Mucosa of rectum (tissue), 2 donors: Measurements from ENCODE around the gene MPP7.

ENCODE experiments used
- H3K27ac ChIP-seq, 2 donors: one replicate each; pipeline ENCODE4 v1.7.0; 2013; ENCODE audit warnings: inconsistent platforms in 2 of 2, low read depth in 2 of 2, low read length in 2 of 2
- H3K27me3 ChIP-seq, 2 donors: one replicate each; pipeline ENCODE4 v1.7.0; 2013; ENCODE audit warnings: low read length in 2 of 2; ENCODE audit not compliant: control insufficient read depth in 2 of 2, insufficient read depth in 2 of 2
- H3K36me3 ChIP-seq, 2 donors: one replicate each; pipeline ENCODE4 v1.7.0; 2013; ENCODE audit warnings: low read length in 2 of 2; ENCODE audit not compliant: control insufficient read depth in 2 of 2, insufficient read depth in 2 of 2
- H3K4me1 ChIP-seq, 2 donors: one replicate each; pipeline ENCODE4 v1.7.0; 2013; ENCODE audit warnings: low read length in 2 of 2, mild to moderate bottlenecking in 1 of 2; ENCODE audit not compliant: control insufficient read depth in 2 of 2, insufficient read depth in 2 of 2
- H3K4me3 ChIP-seq, 2 donors: one replicate each; pipeline ENCODE4 v1.7.0; 2013; ENCODE audit warnings: low read length in 2 of 2
- H3K9ac ChIP-seq, 2 donors: one replicate each; pipeline ENCODE4 v1.7.0; 2013; ENCODE audit warnings: low read length in 2 of 2, low read depth in 1 of 2, mild to moderate bottlenecking in 1 of 2
- H3K9me3 ChIP-seq, 2 donors: one replicate each; pipeline ENCODE4 v1.7.0; 2013; ENCODE audit warnings: low read length in 2 of 2; ENCODE audit not compliant: control insufficient read depth in 2 of 2
- donor health status: healthy.
- donor health status: Normal muscosa, but diverticular disease.

MPP7 gene

GRCh38 chr10:28294169-28294532, 8.7 kb downstream of the MPP7 start:
- Histone ChIP-seq H3K36me3 (no peaks in the 10 kb centered on the region), H3K4me1 (no peaks in the 10 kb centered on the region), H3K27ac (no peak overlapping the region)

GRCh38 chr10:28293236-28294168, 9.4 kb downstream of the MPP7 start:
- no peak overlapping the region for H3K9ac ChIP-seq
- no peaks in the 10 kb centered on the region for H3K27me3 ChIP-seq
- H3K9me3 ChIP-seq, result no peaks in the 10 kb centered on the region
- H3K36me3 ChIP-seq, result no peaks in the 10 kb centered on the region
- H3K4me3 ChIP-seq, result no peak overlapping the region
- H3K27ac ChIP-seq, result no peak overlapping the region
- H3K4me1 ChIP-seq, result no peaks in the 10 kb centered on the region

More at GRCh38 chr10:28294169-28294532, 8.7 kb downstream of the MPP7 start:
- Histone ChIP-seq H3K27me3 (no peaks in the 10 kb centered on the region), H3K9me3 (no peaks in the 10 kb centered on the region), H3K4me3 (no peak overlapping the region), H3K9ac (no peak overlapping the region)

GRCh38 chr10:28291881-28292297, 11.0 kb downstream of the MPP7 start:
- H3K9me3 ChIP-seq, result no peaks in the 10 kb centered on the region
- no peaks in the 10 kb centered on the region for H3K27me3 ChIP-seq
- no peaks in the 10 kb centered on the region for H3K4me1 ChIP-seq
- no peaks in the 10 kb centered on the region for H3K36me3 ChIP-seq
- H3K9ac ChIP-seq, result no peak overlapping the region
- H3K27ac ChIP-seq, result no peak overlapping the region
- H3K4me3 ChIP-seq, result no peak overlapping the region

GRCh38 chr10:28285816-28286215, 17.0 kb downstream of the MPP7 start:
- no peak overlapping the region for H3K4me3 ChIP-seq
- H3K9me3 ChIP-seq, result no peaks in the 10 kb centered on the region
- H3K9ac ChIP-seq, result no peak overlapping the region
- no peaks in the 10 kb centered on the region for H3K36me3 ChIP-seq
- H3K4me1 ChIP-seq, result no peaks in the 10 kb centered on the region
- no peaks in the 10 kb centered on the region for H3K27me3 ChIP-seq
- no peak overlapping the region for H3K27ac ChIP-seq

GRCh38 chr10:28284126-28284525, 18.7 kb downstream of the MPP7 start:
- Histone ChIP-seq H3K27ac (no peak overlapping the region), H3K9me3 (no peaks in the 10 kb centered on the region), H3K4me1 (no peaks in the 10 kb centered on the region), H3K9ac (no peak overlapping the region), H3K4me3 (no peak overlapping the region), H3K36me3 (no peaks in the 10 kb centered on the region), H3K27me3 (no peaks in the 10 kb centered on the region)

- H3K4me3 ChIP-seq, result no peak overlapping the region
- H3K9me3 ChIP-seq, result no peaks in the 10 kb centered on the region
- no peaks in the 10 kb centered on the region for H3K27me3 ChIP-seq
- H3K36me3 ChIP-seq, result no peaks in the 10 kb centered on the region
- H3K4me1 ChIP-seq, result no peaks in the 10 kb centered on the region
- H3K9ac ChIP-seq, result no peak overlapping the region
- no peak overlapping the region for H3K27ac ChIP-seq
Observed at GRCh38 chr10:28283251-28283650, 19.6 kb downstream of the MPP7 start.

GRCh38 chr10:28282336-28282735, 20.5 kb downstream of the MPP7 start:
- no peak overlapping the region for H3K9ac ChIP-seq
- H3K36me3 ChIP-seq, result no peaks in the 10 kb centered on the region
- no peaks in the 10 kb centered on the region for H3K4me1 ChIP-seq
- H3K27ac ChIP-seq, result no peak overlapping the region
- H3K4me3 ChIP-seq, result no peak overlapping the region
- no peaks in the 10 kb centered on the region for H3K9me3 ChIP-seq
- H3K27me3 ChIP-seq, result no peaks in the 10 kb centered on the region

GRCh38 chr10:28281726-28282315, 21.0 kb downstream of the MPP7 start:
- H3K9ac ChIP-seq, result no peak overlapping the region
- no peaks in the 10 kb centered on the region for H3K4me1 ChIP-seq
- H3K4me3 ChIP-seq, result no peak overlapping the region
- H3K27ac ChIP-seq, result no peak overlapping the region
- no peaks in the 10 kb centered on the region for H3K27me3 ChIP-seq
- no peaks in the 10 kb centered on the region for H3K36me3 ChIP-seq
- H3K9me3 ChIP-seq, result no peaks in the 10 kb centered on the region

- no peaks in the 10 kb centered on the region for H3K4me1 ChIP-seq
- H3K36me3 ChIP-seq, result no peaks in the 10 kb centered on the region
- H3K27ac ChIP-seq, result no peak overlapping the region
- no peaks in the 10 kb centered on the region for H3K27me3 ChIP-seq
- H3K9ac ChIP-seq, result no peak overlapping the region
- H3K4me3 ChIP-seq, result no peak overlapping the region
- H3K9me3 ChIP-seq, result no peaks in the 10 kb centered on the region
Observed at GRCh38 chr10:28280652-28281051, 22.2 kb downstream of the MPP7 start.

GRCh38 chr10:28279878-28280277, 23.0 kb downstream of the MPP7 start:
- H3K9ac ChIP-seq, result no peak overlapping the region
- H3K9me3 ChIP-seq, result no peaks in the 10 kb centered on the region
- no peak overlapping the region for H3K4me3 ChIP-seq
- no peak overlapping the region for H3K27ac ChIP-seq
- no peaks in the 10 kb centered on the region for H3K4me1 ChIP-seq
- no peaks in the 10 kb centered on the region for H3K36me3 ChIP-seq
- no peaks in the 10 kb centered on the region for H3K27me3 ChIP-seq
